Activated T-helper 1 cell treated with anti-CD3 and anti-CD28 coated beads, Interleukin-12 subunit alpha, Interleukin-12 subunit beta, Interleukin-2, Interleukin-4 antibody, amounts not matched to agents 30 ng/mL and 10 ng/mL and 1 ng/mL, durations not matched to agents 14 hours and 24 hours and 36 hours (primary cell): ENCODE results near the gene PARP12. TPM values are rescaled to one million over a fixed set of nuclear protein-coding genes. Genes with fewer than 3 reads are reported as not detected.

ENCODE experiments used
- total RNA-seq: library from RNA; stranded (reverse); gene quantifications from 2 replicates; pipeline ENCODE4 v1.2.3, GENCODE V29; 2022

Gene PARP12
- total RNA-seq, 1 donor from 2014 or later = 63.7 TPM

Other genes with a start within 250 kb of the PARP12 start
- 2.4 and 3.1 TPM in 2 replicates for gene TBXAS1, start 233.7 kb downstream of the PARP12 start, total RNA-seq
- 24.7 and 28.1 TPM in 2 replicates for gene KDM7A, start 114.0 kb upstream of the PARP12 start, total RNA-seq